Transverse colon (tissue), 4 donors: ENCODE measurements around the gene YBX1.

Experiments used
- EP300 ChIP-seq: sonication (generic); formaldehyde crosslinking; IDR thresholded peaks from one replicate; pipeline ENCODE4 v1.6.1; 2017; ENCODE audit warnings: antibody characterized with exemption, low read depth
- POLR2A ChIP-seq: fragments of 450-650 bp; IDR thresholded peaks from one replicate; pipeline ENCODE4 v1.6.1; 2016; ENCODE audit warnings: antibody characterized with exemption, mild to moderate bottlenecking, moderate library complexity
- POLR2AphosphoS5 ChIP-seq, 3 donors: sonication (generic); formaldehyde crosslinking; IDR thresholded peaks; one replicate each; pipeline ENCODE4 v1.6.1; 2016; ENCODE audit warnings: antibody characterized with exemption in 3 of 3
- TF ChIP-seq, protein P1 (sequence below), 5 experiments: fragments of 200-600 bp in 3 of 5; fragments of 450-650 bp in 2 of 5; sonication (generic) in 3 of 5; IDR thresholded peaks; 1 replicate in 2 of 5; 2 replicates in 3 of 5; pipeline ENCODE4 v1.5.1; 2016 to 2017; ENCODE audit warnings: antibody characterized with exemption in 5 of 5, inconsistent platforms in 3 of 5, mild to moderate bottlenecking in 2 of 5, moderate library complexity in 1 of 5

DNA sequence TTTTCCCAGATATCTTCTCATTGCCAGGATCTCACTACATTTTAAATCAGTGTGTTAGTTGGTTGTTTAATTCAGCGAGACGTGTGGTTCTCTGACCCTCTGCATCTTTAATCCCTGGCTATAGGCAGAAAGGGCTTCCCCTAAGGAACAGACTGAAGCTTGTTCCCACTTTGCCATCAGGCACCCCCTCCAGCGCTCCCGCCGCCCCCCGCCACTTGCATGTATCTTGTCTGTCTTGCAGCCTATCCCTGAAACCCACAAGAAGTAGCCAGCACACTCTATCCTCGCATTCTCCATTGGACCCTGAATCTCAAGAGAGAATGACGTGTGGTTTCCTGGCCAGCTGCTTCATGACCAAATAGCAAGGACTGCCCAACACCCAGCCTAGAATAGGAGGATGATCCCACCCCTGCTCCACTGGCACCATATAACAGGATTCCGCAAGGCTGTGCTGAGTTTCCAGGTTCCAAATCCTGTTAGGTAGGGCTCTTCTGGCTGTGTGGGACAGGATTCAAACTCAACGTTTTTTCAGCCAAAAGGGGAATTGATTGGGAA, 50.0 kb downstream of the YBX1 start:
- TF ChIP-seq, protein P1, sequence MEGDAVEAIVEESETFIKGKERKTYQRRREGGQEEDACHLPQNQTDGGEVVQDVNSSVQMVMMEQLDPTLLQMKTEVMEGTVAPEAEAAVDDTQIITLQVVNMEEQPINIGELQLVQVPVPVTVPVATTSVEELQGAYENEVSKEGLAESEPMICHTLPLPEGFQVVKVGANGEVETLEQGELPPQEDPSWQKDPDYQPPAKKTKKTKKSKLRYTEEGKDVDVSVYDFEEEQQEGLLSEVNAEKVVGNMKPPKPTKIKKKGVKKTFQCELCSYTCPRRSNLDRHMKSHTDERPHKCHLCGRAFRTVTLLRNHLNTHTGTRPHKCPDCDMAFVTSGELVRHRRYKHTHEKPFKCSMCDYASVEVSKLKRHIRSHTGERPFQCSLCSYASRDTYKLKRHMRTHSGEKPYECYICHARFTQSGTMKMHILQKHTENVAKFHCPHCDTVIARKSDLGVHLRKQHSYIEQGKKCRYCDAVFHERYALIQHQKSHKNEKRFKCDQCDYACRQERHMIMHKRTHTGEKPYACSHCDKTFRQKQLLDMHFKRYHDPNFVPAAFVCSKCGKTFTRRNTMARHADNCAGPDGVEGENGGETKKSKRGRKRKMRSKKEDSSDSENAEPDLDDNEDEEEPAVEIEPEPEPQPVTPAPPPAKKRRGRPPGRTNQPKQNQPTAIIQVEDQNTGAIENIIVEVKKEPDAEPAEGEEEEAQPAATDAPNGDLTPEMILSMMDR (IDR thresholded peaks at IDR 0.05) = no peak
- no peak for TF ChIP-seq EP300
- no peak for TF ChIP-seq POLR2A
- no peak for TF ChIP-seq POLR2AphosphoS5 (IDR thresholded peaks at IDR 0.05)
